GM12892 (cell line): ENCODE measurements around the gene MAP4K3.

ENCODE experiments used
- POLR2A ChIP-seq: IDR thresholded peaks from 2 replicates; pipeline ENCODE4 v1.6.1; 2011; ENCODE audit warnings: low read depth, low read length, control low read depth
- POLR2AphosphoS5 ChIP-seq: IDR thresholded peaks from 2 replicates; pipeline ENCODE4 v1.6.1; 2011; ENCODE audit warnings: low read depth, low read length, control low read depth
- TAF1 ChIP-seq: IDR thresholded peaks from 2 replicates; pipeline ENCODE4 v1.6.1; 2011; ENCODE audit warnings: low read depth, mild to moderate bottlenecking, control low read depth, low read length, borderline replicate concordance

DNA sequence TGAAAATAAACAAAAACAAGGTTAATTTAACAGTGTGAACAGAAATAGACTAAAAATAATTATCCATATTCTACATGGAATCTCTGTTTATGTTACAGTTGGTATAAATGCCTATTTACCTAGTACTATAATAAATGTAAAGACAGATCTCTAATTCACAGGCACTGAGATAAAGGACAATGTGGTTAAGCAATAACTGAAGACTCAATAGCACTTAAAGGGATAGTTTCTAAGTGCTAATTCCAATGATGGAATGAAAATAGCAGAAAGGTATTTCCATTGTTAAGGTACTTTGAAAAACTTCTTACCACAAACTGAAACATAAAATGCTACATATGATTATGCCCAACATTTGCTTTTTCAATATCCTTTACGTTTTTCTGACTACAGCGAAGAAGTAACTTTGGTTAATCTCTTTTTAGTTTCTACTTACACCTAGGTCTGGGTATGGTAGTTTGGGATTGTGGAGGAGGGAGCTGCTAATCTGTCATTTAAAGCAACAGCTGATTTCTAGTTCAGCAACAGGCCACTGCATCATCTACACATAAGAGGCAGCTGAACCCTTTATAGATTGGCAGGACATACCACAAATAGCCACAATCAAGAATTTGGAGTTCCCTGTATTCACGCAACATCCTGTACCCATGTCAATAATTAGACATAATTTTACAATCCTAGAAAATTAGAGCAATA lies 27.2 kb downstream of the MAP4K3 start:
- no peak for TF ChIP-seq POLR2AphosphoS5
- no peak for TF ChIP-seq POLR2A
- no peak for TF ChIP-seq TAF1
